GM21423 (cell line): Measurements from ENCODE around the gene PDE3B.
A peak's percentile ranks its signal among the peaks of the same experiment; 100 is the strongest.
"Not testable (repeated sequence)": the region's sequence is repeated elsewhere in the genome, so short reads cannot be mapped to it uniquely, and the experiment has no call there.

ENCODE experiments used
- ATAC-seq: cut with Tn5 transposase; IDR thresholded peaks from one replicate; pipeline ENCODE4 v1.9.1; 2021; ENCODE audit warnings: mild to moderate bottlenecking, moderate library complexity; ENCODE audit not compliant: unreplicated experiment

The PDE3B gene

GRCh38 chr11:14643697-14644225, at the start of gene PDE3B:
Gene PDE3B, plus strand, starts transcription at chr11:14643804. Its CDS starts 272 bp downstream, at chr11:14644076.
- ATAC-seq: peak; percentile 74

- not testable (repeated sequence) for ATAC-seq
Measured at GRCh38 chr11:14595261-14595660, 48.3 kb upstream of the PDE3B start.

- no peak for ATAC-seq
Measured at GRCh38 chr11:14607713-14608112, 35.9 kb upstream of the PDE3B start.

DNA sequence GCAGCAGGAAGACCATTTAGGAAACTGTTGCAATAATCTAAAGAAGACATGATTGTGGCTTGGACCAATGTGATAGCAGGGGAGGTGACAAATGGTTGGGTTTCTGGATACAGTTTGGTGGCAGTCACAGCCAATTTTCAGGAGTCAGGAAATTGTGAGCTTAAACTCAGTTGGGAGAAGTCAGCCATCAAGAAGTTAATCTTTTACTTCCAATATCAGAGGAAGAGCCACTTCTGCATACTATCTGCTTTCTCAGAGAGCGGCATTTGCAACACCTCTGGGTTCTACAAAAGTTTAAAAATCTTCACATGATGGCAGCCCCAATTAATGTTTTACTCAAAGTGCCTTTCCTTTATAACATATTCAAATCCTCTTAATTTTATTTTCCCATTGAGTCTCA, 33.7 kb upstream of the PDE3B start:
- no peak for ATAC-seq

DNA sequence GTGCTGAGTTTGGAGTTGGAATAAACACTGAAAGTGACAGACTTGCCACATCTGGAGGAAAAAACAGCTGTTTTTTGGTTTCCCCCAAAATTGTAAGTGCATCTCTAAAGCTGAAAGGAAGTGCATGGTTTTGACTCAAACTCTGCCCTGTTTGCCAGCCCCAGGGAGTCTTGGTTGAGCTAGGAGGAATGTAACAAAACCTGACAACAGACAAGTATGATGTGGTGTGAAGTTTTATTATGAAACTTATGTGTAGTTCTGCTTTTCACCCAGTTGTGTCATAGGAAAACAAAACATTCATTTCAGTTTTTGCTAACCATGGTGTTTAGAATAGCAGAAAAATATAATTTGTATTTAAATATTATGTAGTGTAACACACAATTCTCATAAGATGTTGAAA, 31.7 kb upstream of the PDE3B start:
- peak; percentile 60 for ATAC-seq

GRCh38 chr11:14612694-14613093, 30.9 kb upstream of the PDE3B start:
- no peak for ATAC-seq

- ATAC-seq: no peak
Measured at GRCh38 chr11:14614091-14614622, 29.4 kb upstream of the PDE3B start.

DNA sequence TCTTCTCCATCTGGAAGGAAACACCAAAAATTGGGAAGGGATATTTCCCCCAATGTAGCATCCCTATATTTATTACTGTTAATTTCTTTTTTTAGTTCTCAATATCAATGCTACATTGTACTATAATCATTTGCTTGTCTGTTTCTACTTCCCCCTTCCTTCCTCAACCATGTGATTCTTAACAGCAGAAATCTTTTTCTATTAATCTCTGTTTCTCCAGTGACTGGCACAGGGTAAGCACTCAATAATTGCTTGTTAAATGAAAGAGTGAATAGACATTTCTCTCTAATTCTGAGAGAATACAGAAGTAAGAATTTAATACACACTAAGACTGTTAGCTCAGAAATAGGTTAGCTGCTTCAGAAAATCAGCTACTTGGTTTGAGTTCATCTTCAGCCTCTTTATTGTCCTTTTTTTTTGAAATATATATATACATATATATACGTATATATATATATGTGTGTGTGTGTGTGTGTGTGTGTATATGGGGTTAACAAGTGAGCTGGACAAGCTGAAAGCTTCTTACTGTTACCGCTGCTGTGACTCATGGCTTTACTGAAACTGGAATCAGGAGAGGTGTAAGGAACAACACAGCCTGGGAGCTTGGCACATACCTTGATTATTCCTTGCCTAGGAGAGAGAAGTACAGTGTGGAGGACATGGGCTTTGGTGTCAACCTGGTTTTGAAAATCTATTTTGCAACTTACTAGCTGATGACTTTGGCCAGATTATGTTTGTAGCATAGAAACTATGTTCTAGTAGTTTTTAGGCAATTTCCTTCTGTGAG, 26.2 kb upstream of the PDE3B start:
- no peak for ATAC-seq

DNA sequence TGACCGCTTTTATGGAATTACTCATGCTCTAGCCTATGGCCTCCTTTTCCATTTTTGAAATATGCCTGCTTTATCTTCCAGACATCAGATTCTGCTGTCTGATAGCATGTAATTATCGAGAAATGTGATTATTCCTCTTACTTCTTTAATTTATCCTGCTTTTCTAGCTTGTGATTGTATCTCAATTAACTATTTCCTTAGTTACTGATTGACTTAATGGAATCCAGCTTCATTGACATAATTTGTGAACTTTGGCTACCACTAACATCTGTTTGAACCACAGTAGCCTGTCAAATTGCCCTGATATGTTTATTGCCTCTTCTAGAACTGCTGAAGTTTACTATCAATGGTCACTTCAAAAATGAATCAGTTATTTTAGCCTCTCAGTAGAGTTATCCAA, 25.5 kb upstream of the PDE3B start:
- no peak for ATAC-seq

GRCh38 chr11:14619603-14620531, 23.7 kb upstream of the PDE3B start:
- no peak for ATAC-seq

GRCh38 chr11:14622223-14622954, 21.2 kb upstream of the PDE3B start:
- no peak for ATAC-seq

- no peak for ATAC-seq
Measured at GRCh38 chr11:14623036-14623435, 20.6 kb upstream of the PDE3B start.

GRCh38 chr11:14625586-14626205, 17.9 kb upstream of the PDE3B start:
- no peak for ATAC-seq

DNA sequence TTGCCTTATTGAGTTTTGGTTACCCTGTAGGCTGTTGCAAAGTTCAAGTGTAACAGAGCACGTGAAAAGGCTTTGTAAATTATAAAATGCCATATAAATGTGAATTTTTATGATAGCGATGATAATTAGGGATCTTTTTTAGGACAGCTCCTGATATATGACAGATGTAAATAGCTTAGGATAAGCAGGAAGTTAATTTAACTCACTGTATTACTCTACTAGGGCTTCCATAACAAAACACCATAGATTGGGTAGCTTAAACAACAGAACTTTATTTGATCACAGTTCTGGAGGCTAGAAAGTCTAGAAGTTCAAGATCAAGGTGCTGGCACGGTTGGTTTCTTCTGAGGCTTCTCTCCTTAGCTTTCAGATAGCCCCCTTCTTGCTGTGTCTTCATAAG, 17.0 kb upstream of the PDE3B start:
- ATAC-seq: no peak

DNA sequence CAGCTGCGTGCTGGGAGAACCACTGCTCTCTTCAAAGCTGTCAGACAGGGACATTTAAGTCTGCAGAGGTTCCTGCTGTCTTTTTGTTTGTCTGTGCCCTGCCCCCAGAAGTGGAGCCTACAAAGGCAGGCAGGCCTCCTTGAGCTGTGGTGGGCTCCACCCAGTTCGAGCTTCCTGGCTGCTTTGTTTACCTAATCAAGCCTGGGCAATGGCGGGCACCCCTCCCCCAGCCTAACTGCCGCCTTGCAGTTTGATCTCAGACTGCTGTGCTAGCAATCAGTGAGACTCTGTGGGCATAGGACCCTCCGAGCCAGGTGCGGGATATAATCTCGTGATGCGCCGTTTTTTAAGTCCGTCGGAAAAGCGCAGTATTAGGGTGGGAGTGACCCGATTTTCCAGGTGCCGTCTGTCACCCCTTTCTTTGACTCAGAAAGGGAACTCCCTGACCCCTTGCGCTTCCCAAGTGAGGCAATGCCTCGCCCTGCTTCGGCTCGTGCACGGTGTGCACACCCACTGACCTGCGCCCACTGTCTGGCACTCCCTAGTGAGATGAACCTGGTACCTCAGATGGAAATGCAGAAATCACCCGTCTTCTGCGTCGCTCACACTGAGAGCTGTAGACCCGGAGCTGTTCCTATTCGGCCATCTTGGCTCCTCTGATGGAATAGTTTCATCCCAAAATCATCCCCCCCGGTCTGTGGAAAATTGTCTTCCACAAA, 9.9 kb upstream of the PDE3B start:
- ATAC-seq: not testable (repeated sequence)

- ATAC-seq: no peak
Measured at GRCh38 chr11:14634813-14635212, 8.8 kb upstream of the PDE3B start.

- no peak for ATAC-seq
Measured at GRCh38 chr11:14635546-14635945, 8.1 kb upstream of the PDE3B start.

- ATAC-seq: peak; percentile 62
Measured at GRCh38 chr11:14636119-14636518, 7.5 kb upstream of the PDE3B start.

DNA sequence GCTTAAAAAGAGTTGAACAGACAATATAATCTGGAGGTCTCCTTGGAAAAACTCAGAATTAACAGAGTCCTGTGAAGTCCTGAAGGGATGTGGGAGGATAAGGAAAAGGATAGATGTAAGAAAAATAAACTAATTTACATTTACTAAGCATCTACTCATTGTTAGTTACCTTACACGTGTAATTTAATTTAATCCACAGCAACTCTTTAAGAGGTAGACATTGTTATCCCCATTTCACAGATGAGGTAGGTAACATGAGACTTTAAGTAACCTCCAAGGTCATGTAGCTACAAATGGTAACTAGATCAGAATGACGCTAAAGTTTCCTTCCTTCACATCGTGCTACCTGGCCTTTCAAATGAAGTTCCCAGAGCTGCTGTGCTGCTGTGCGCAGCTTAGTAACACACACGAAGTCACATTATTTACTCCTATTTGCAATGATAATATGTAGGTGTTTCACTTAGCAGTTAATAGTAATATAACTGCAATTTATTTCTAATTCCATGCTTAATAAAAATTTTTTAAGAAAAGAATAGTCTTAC, 5.7 kb upstream of the PDE3B start:
- ATAC-seq: no peak
